ENCODE measurements around the gene LMF1.

- no peak for TF ChIP-seq CTCF (IDR thresholded peaks at IDR 0.05 in 4 of 5, conservative IDR thresholded peaks at IDR 0.05 in 1 of 5)
- no peak for TF ChIP-seq POLR2A (IDR thresholded peaks at IDR 0.05)
Measured at GRCh38 chr16:842711-843560, 127.8 kb downstream of the LMF1 start.
